Putamen (tissue), 1 donor: Measurements from ENCODE around the gene INPP5B.
A peak's percentile ranks its signal among the peaks of the same experiment; 100 is the strongest.
"Not testable (repeated sequence)": the region's sequence is repeated elsewhere in the genome, so short reads cannot be mapped to it uniquely, and the experiment has no call there.

ENCODE experiments used
- DNase-seq: peaks from one replicate; pipeline ENCODE4 v3.0.0-alpha.2; 2016; ENCODE audit warnings: low spot score

Gene INPP5B

DNA sequence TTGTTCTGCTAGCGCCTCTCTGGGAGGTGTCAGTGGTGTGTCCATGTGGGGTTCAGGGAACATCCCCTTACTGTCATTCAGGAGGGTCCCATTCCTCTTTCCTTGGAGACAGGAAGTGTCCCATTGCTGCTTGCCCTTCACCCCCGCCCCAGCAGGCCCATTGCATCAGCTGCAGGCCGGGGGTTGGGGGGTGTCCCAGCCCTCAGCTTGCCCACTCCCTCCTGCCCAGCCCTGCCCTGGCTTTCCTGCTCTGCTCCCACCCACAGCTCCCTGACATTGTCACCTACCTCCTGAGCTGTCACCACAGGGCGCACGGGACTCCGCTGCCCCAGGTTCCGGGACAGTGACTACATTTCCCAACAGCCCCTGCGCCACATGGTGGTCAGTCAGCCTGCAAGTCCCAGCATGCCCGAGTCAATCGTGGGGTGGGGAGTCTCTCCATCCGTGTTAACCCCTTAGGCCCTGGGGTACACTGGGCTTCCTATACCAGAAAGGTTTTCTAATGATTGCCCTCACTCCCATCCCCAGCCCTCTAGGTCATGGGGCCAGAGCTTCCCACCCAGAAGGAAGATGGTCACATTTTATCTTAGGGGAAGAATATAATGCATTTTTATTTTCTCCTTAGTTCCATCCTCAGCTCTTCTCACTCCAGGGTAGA, at the start of gene INPP5B:
Gene INPP5B, minus strand, starts transcription at position 351 of the 658 bp plus-strand sequence. CDS start 745 bp downstream, outside the sequence.
- peak; percentile 87 for DNase-seq

DNA sequence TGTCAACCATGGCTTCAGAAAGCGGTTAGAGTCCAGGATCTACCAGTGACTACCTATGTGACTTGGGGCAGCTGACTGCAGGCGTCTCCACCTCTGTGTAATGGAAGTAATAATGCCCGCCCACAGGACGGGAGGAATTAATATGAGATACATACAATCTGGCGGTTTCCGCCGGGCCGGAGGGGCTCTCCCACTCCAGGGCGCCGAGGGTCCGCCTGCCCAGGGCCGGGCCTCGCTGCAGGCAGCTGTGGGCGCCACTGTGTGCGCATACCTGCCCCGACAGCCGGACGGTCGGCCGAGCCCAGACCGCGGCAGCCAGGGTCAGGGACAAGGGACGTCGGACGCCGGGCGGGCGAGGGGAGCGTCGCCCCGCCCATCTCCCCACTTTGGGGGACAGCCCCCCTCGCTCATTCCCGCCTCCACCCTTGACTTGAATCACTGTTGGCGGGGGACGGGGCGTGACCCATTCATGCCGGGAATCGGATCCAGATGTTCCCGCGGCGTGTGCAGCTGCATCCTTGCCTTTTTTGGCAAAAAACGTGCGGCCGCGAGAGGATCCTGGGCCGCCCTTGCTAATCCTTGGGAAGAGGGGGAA, 49.0 kb upstream of the INPP5B start:
- DNase-seq = no peak

DNA sequence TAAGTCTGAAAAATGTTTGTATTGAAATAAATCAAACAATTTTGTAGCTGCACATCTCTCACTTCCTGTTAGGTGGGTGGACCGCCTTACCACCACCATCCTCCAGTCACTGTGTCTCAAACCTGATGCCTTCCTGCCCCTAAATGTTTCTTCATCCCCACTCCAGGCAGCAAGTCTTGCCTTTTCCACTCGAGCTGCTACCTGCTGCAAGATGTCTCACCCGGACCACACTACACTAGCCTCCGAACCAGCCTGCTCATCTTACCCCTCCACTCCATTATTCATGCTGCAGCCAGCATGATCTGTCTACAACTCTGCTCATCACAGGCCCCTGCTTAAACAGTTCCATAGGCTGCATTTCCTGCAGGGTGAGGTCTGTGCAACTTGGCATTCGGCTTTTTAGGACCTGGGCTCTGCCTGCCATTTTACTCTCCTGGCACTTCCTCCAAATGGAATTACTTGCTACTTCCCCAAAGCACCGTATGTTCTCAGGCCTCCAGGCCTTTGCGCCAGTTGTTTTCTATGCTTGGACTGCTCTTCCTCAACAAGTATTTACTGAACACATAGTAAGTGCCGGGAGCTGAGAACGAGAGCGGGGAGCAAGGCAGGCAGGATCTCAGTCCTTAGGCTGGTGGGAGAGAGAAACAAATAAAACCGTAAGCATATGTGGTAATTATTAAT, 48.2 kb upstream of the INPP5B start:
- DNase-seq = no peak

- no peak for DNase-seq
Observed at GRCh38 chr1:37989361-37989930, 42.6 kb upstream of the INPP5B start.

- no peak for DNase-seq
Observed at GRCh38 chr1:37987679-37988078, 40.8 kb upstream of the INPP5B start.

DNA sequence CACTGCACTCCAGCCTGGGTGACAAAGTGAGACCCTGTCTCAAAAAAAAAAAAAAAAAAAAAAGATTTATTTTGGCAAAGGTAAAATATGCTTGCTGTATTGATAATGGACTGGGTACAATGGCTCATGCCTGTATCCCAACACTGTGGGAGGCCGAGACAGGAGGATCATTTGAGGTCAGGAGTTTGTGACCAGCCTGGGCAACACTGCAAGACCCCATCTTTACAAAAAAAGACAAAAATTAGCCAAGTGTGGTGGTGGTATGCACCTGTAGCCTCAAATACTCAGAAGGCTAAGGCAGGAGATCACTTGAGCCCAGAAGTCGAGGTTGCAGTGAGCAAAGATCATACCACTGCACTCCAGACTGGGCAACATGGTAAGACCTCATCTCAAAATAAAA, 36.7 kb upstream of the INPP5B start:
- DNase-seq = no peak

DNA sequence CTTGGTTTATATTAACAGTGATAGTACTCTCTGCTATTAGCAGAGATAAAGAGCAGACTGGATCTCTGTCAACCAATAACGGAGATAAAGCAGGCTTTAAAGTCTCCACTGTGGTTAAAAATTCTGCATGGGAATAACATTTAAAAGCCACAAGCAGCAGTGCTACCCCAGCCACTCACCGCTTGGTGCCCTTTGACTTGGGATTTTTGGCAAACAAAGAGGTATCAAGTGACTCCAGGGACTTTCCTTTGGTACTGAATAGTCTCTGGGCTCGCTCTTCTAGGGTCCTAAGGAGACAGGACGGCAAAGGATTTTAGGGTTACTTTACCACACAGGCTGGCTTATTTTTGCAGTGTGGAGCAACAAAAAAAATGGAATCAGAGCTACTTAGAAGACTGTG, 31.7 kb upstream of the INPP5B start:
- DNase-seq = no peak

DNA sequence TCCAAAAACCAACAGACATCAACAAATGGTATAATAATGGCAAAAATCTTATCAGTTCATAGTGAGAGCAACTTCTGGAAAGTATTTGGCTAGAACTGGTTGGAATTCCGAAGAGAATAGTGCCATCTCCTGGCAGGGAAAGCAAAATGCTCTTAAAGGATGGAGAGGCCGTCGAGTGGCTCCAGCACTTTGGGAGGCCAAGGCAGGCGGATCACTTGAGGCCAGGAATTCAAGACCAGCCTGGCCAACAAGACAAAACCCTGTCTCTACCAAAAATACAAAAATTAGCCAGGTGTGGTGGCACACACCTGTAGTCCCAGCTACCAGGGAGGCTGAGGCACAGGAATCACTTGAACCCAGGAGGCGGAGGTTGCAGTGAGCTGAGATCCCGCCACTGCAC, 28.2 kb upstream of the INPP5B start:
- not testable (repeated sequence) for DNase-seq

DNA sequence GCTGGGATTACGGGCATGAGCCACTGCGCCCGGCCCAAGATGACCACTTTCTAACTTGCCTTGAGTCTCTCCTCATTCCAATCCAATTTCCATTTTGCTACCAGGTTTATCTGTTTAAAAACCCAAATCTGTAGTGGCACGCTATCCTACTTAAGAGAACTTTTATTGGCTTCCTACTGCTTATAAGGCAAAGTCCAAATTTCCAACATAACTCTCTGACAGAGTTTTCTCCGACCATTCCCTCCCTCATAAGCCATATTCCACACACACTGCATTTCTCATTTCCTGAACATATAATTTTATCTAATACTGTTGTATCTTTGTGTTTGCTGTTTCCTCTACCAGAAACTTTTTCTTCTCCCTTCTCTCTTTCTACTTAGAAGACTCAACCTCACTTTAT, 27.7 kb upstream of the INPP5B start:
- no peak for DNase-seq

DNA sequence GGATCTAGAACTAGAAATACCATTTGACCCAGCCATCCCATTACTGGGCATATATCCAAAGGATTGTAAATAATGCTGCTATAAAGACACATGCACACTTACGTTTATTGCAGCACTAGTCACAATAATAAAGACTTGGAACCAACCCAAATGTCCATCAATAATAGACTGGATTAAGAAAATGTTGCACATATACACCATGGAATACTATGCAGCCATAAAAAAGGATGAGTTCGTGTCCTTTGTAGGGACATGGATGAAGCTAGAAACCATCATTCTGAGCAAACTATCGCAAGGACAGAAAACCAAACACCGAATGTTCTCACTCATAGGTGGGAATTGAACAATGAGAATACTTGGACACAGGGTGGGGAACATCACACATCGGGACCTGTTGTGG, 26.8 kb upstream of the INPP5B start:
- not testable (repeated sequence) for DNase-seq

DNA sequence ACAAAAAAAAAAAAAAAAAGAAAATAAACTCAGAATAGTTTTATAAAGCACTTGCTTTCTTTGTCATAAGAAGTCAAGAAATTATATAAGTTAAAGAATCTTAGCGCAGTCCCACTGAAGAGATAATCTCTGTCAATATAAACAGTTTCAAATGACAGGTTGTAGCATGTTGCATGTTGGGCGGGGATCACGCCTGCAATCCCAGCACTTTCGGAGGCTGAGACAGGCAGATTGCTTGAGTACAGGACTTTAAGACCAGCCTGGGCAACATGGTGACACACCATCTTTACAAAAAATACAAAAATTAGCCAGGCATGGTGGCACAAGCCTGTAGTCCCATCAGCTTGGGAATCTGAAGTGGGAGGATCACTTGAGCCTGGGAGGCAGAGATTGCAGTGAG, 18.4 kb upstream of the INPP5B start:
- DNase-seq = no peak

- not testable (repeated sequence) for DNase-seq
Observed at GRCh38 chr1:37964106-37964505, 17.3 kb upstream of the INPP5B start.

GRCh38 chr1:37958690-37959089, 11.8 kb upstream of the INPP5B start:
- DNase-seq = no peak

GRCh38 chr1:37955685-37956084, 8.8 kb upstream of the INPP5B start:
- DNase-seq = no peak

GRCh38 chr1:37954316-37954971, 7.6 kb upstream of the INPP5B start:
- no peak for DNase-seq

- DNase-seq = no peak
Observed at GRCh38 chr1:37952738-37953137, 5.9 kb upstream of the INPP5B start.

- DNase-seq = no peak
Observed at GRCh38 chr1:37951783-37952624, 5.2 kb upstream of the INPP5B start.

DNA sequence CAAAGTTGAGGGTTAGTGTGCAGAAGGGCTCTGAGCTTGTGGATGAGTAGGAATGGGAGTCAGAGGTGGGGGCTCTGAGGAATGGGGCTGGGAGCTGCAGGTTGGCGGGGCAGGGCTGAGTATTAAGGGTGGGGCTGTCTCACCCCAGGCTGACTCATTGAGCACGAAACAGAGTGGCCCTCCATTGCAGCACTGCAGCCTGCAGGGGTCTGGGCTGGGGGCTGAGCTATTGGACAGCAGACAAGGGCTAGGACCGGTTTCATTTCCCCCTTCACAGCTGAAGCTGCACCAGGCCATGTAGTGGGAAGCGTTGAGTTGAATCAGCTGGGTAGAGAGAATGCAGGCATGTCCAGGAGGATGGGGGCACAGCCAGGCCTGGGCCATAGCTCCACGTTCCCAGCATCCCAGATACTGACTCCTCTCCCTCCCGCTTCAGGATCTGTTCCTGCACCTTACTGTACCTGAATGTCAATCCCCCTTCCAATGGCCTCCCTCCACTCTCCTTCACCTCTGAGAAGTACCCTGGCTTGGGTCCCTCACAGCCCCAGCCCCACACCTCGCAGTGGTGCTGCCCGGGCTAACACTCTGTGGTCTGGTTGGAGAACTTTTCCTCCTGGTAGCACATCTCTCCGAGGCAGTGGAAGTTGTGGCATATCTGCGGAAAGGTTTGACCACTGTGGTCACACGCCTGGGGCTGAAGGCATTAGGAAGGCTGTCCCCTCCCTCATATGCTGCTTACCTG, 4.4 kb upstream of the INPP5B start:
- no peak for DNase-seq

DNA sequence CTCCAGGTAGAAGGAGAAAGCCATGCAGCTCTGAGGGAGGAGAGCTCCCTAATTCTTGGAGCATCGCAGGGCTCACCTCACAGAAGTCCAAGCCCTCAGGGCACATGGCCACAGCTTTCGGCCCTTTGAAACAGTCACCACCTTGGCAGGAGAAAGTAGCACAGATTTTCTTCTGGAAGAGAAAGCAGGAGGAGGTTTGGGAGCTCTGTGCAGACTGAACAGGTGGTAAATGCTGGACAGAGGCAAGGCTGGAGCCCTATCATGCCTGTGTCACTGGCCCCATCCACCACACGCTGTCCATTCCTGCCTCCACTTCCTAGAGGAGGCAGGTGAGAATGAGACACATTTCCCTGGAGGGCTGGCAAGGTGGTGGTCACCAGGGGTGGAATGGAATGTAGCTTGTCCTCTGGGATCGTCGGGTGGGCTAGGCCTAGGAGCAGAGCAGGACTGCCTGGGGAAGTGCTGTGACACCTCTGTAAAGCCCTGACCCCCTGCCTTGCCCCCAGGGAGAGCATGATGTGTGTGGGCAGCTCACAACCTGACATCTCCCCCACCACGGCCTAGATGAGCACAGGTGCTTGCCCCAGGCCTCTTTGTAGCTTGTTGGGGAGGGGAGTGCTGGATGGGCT, 2.8 kb upstream of the INPP5B start:
- DNase-seq = no peak

DNA sequence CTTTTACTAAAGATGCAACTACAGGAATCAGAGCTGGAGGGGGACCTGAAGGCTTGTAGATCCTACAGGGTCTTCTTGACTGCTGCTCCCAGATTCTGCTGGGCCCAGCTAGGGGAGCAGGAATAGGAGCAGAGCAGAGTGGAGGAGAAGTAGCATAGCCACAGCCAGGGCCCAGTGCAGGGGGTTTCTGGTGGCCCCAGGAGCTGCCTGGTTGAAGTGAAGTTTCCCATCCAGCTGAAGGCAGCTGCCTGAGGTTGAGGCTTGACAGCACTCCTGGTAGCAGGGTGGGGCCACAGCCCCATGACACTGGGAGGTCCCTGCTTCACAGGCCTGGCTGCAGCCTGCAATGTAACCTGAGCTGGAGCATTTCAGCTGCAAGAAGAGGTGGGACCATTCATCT, 2.0 kb upstream of the INPP5B start:
- DNase-seq = no peak
